Hepatocyte (in vitro differentiated cells): ENCODE measurements around the gene ANXA9. TPM values are rescaled to one million over a fixed set of nuclear protein-coding genes. Genes with fewer than 3 reads are reported as not detected.
A peak's percentile ranks its signal among the peaks of the same experiment; 100 is the strongest.

Experiments used
- DNase-seq: peaks from one replicate; pipeline ENCODE4 v3.0.0-alpha.2; 2016; ENCODE audit warnings: low spot score
- H2AFZ ChIP-seq: fragments of 200-600 bp; sonication (generic); 2 replicates; pipeline ENCODE4 v1.6.0; 2016; ENCODE audit warnings: antibody characterized with exemption, mild to moderate bottlenecking
- H3K27ac ChIP-seq: fragments of 200-600 bp; sonication (generic); 2 replicates; pipeline ENCODE4 v1.5.1; 2016; ENCODE audit warnings: mild to moderate bottlenecking
- H3K27me3 ChIP-seq: fragments of 200-600 bp; sonication (generic); 2 replicates; pipeline ENCODE4 v1.6.1; 2016
- H3K36me3 ChIP-seq: fragments of 200-600 bp; sonication (generic); replicated peaks from 2 replicates; pipeline ENCODE4 v1.5.1; 2016; ENCODE audit warnings: low read depth; ENCODE audit not compliant: insufficient read depth
- H3K4me1 ChIP-seq: fragments of 200-600 bp; sonication (generic); 2 replicates; pipeline ENCODE4 v1.5.1; 2016; ENCODE audit warnings: mild to moderate bottlenecking, moderate library complexity; ENCODE audit not compliant: insufficient read depth
- H3K4me2 ChIP-seq: fragments of 200-600 bp; sonication (generic); 2 replicates; pipeline ENCODE4 v1.6.0; 2016
- H3K4me3 ChIP-seq: fragments of 200-600 bp; sonication (generic); 2 replicates; pipeline ENCODE4 v1.5.1; 2016; ENCODE audit warnings: mild to moderate bottlenecking
- H3K79me2 ChIP-seq: fragments of 200-600 bp; sonication (generic); 2 replicates; pipeline ENCODE4 v1.6.0; 2017; ENCODE audit warnings: mild to moderate bottlenecking
- H3K9me2 ChIP-seq: fragments of 200-600 bp; sonication (generic); replicated peaks from 2 replicates; pipeline ENCODE4 v1.6.0; 2017; ENCODE audit warnings: mild to moderate bottlenecking; ENCODE audit not compliant: insufficient read depth
- H3K9me3 ChIP-seq: fragments of 200-600 bp; sonication (generic); 2 replicates; pipeline ENCODE4 v1.5.1; 2016; ENCODE audit warnings: low read depth, mild to moderate bottlenecking
- H4K20me1 ChIP-seq: fragments of 200-600 bp; sonication (generic); 2 replicates; pipeline ENCODE4 v1.6.0; 2016; ENCODE audit warnings: mild to moderate bottlenecking; ENCODE audit not compliant: insufficient read depth, poor library complexity, severe bottlenecking
- EZH2 ChIP-seq: fragments of 200-600 bp; sonication (generic); IDR thresholded peaks from 2 replicates; pipeline ENCODE4 v1.6.1; 2016; ENCODE audit warnings: antibody characterized with exemption, mild to moderate bottlenecking, borderline replicate concordance
- EZH2phosphoT487 ChIP-seq: fragments of 200-600 bp; sonication (generic); IDR thresholded peaks from one replicate; pipeline ENCODE4 v1.6.1; 2018; ENCODE audit warnings: antibody characterized with exemption, mild to moderate bottlenecking, low read depth, moderate library complexity; ENCODE audit not compliant: unreplicated experiment, severe bottlenecking
- WGBS: methylation state at CpG from one replicate; pipeline ENCODE4 v1.1.6; 2016; ENCODE audit warnings: low lambda C conversion rate; ENCODE audit errors: missing lambda C conversion rate; 5-methylcytosine and 5-hydroxymethylcytosine counted together
- polyA plus RNA-seq: library from polyadenylated mRNA; unstranded; fragments of >200 nt; fragmentation: Nextera tagmentation; extraction: Ambion mirVana; gene quantifications from 2 replicates; pipeline ENCODE4 v1.2.1, GENCODE V29; 2016
- total RNA-seq: library from RNA; depleted of rRNA; stranded (reverse); fragments of >200 nt; gene quantifications from 2 replicates; pipeline ENCODE4 v1.2.3, GENCODE V29; 2014
- TF ChIP-seq, protein P1 (sequence below): fragments of 200-600 bp; sonication (generic); IDR thresholded peaks from 2 replicates; pipeline ENCODE4 v1.5.1; 2016; ENCODE audit warnings: antibody characterized with exemption, mild to moderate bottlenecking; ENCODE audit not compliant: poor library complexity

The ANXA9 gene
- total and polyA plus RNA-seq, 2 experiments from 2014 or later = 7.9 to 8.8 TPM

- peak overlapping the region; percentile 76 for H3K27ac ChIP-seq
- peak overlapping the region; percentile 33 for H2AFZ ChIP-seq
- WGBS = 39% methylated on average over 6 of the region's 6 CpGs
- H3K4me3 ChIP-seq = no peak overlapping the region
- no peaks in the 10 kb centered on the region for H3K9me2 ChIP-seq
- peak overlapping the region; percentile 54 for H3K4me2 ChIP-seq
- no peaks in the 10 kb centered on the region for H3K27me3 ChIP-seq
- H4K20me1 ChIP-seq = no peaks in the 10 kb centered on the region
- DNase-seq = peak; percentile 65
- no peaks in the 10 kb centered on the region for H3K36me3 ChIP-seq
- no peaks in the 10 kb centered on the region for H3K9me3 ChIP-seq
- no peaks in the 10 kb centered on the region for H3K79me2 ChIP-seq
- no peak for TF ChIP-seq EZH2phosphoT487
- TF ChIP-seq, protein P1, sequence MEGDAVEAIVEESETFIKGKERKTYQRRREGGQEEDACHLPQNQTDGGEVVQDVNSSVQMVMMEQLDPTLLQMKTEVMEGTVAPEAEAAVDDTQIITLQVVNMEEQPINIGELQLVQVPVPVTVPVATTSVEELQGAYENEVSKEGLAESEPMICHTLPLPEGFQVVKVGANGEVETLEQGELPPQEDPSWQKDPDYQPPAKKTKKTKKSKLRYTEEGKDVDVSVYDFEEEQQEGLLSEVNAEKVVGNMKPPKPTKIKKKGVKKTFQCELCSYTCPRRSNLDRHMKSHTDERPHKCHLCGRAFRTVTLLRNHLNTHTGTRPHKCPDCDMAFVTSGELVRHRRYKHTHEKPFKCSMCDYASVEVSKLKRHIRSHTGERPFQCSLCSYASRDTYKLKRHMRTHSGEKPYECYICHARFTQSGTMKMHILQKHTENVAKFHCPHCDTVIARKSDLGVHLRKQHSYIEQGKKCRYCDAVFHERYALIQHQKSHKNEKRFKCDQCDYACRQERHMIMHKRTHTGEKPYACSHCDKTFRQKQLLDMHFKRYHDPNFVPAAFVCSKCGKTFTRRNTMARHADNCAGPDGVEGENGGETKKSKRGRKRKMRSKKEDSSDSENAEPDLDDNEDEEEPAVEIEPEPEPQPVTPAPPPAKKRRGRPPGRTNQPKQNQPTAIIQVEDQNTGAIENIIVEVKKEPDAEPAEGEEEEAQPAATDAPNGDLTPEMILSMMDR = no peak
- TF ChIP-seq EZH2 = no peak
- peaks cover 51% of the 10 kb centered on the region for H3K4me1 ChIP-seq
Measured at GRCh38 chr1:150981177-150981804, 801 bp upstream of the ANXA9 start.

DNA sequence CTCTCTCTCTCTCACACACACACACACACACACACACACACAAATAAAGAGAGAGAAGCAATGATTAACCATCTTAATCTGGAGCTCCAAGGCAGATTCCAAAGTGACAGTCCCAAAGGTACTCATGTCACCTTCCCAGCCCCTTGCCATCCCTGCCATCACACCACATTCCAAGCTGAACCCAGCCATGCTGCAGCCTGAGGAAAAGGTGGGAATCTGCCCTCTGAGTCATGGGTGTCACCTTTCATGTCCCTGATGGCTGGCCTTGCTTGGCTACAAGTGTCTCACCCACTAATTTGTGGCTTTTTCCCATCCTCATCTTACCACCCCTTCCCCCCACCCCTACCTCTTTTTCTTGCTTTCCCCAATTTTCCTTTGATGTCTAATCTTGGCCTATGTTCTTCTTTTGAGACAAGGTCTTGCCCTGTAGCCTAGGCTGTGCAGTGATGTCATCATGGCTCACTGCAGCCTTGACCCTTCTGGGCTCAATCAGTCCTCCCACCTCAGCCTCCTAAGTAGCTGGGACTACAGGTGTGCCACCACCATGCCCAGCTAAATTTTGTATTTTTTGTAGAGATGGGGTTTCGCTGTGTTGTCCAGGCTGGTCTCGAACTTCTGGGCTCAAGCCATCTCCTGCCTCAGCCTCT is 3.2 kb downstream of the ANXA9 start:
- DNase-seq = no peak
- 87% methylated on average over 2 of the region's 2 CpGs for WGBS
- H3K27ac ChIP-seq = no peak overlapping the region

DNA sequence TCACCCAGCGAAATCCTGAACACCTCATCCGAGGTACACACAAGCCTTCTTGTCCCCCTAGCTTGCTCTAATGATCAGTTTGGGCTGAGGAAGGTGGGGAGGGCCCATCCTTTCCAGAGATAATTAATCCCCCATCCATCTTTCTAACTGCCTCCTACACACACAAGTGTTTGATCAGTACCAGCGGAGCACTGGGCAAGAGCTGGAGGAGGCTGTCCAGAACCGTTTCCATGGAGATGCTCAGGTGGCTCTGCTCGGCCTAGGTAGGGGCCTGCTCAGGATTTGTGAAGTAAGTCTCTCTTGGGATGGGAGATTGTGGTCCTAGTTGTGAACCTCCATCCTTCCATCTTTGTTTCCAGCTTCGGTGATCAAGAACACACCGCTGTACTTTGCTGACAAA is 5.8 kb downstream of the ANXA9 start:
- Histone ChIP-seq H3K9me3 (no peaks in the 10 kb centered on the region), H3K4me1 (peaks cover 3% of the 10 kb centered on the region), H3K9me2 (no peaks in the 10 kb centered on the region), H3K4me2 (no peak overlapping the region), H3K27ac (no peak overlapping the region), H3K4me3 (no peak overlapping the region), H3K27me3 (no peaks in the 10 kb centered on the region), H2AFZ (no peak overlapping the region), H4K20me1 (no peaks in the 10 kb centered on the region), H3K79me2 (no peaks in the 10 kb centered on the region), H3K36me3 (no peaks in the 10 kb centered on the region)
- DNase-seq = no peak
- TF ChIP-seq, protein P1 = no peak
- 90% methylated on average over 7 of the region's 7 CpGs for WGBS

More for the DNA sequence above, 3.2 kb downstream of the ANXA9 start:
- Histone ChIP-seq H3K4me3 (no peak overlapping the region), H2AFZ (no peak overlapping the region), H3K9me3 (no peaks in the 10 kb centered on the region), H3K4me2 (no peak overlapping the region), H3K9me2 (no peaks in the 10 kb centered on the region), H3K4me1 (peaks cover 27% of the 10 kb centered on the region), H3K27me3 (no peaks in the 10 kb centered on the region), H3K79me2 (no peaks in the 10 kb centered on the region), H3K36me3 (no peaks in the 10 kb centered on the region), H4K20me1 (no peaks in the 10 kb centered on the region)
- TF ChIP-seq EZH2 (no peak), EZH2phosphoT487 (no peak)
- TF ChIP-seq, protein P1 = no peak
